Daoy (cell line): ENCODE results near the gene TIMM50. TPM values are rescaled to one million over a fixed set of nuclear protein-coding genes. Genes with fewer than 3 reads are reported as not detected.

ENCODE experiments used
- DNase-seq: peaks from one replicate; pipeline ENCODE4 v3.0.0-alpha.2; 2015; ENCODE audit warnings: low read depth
- total RNA-seq: library from RNA; depleted of rRNA; stranded (reverse); fragments of >200 nt; shearing (Covaris generic); gene quantifications from 2 replicates; pipeline ENCODE4 v1.2.3, GENCODE V29; 2014

Gene TIMM50
- total RNA-seq, 1 experiment from 2014 or later, result 116 TPM

- DNase-seq, result no peak
These were observed 19.9 kb downstream of the TIMM50 start for GRCh38 chr19:39500543-39500942.

DNA sequence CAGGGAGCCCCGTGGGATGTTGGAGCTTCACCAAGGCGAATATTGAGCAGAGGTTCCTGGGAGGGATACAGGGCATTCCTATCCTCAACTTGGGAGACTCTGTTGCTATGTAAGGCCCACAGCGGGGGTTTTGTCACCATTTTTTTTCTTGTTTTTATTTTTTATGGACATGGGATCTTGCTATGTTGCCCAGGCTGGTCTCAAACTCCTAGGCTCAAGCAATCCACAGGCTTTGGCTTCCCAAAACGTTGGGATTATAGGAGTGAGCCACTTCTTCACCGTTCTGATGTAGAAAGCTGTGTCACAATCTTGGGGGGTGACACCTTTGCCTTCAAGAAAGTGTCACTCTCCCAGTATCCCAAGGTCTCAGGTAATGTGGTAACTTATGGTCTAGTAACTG, 20.7 kb downstream of the TIMM50 start:
- no peak for DNase-seq

GRCh38 chr19:39502640-39503417, 22.2 kb downstream of the TIMM50 start:
- DNase-seq, result peak; percentile 86

- DNase-seq, result no peak
These were observed 25.9 kb downstream of the TIMM50 start for GRCh38 chr19:39506598-39506943.

- DNase-seq, result peak; percentile 91
These were observed 26.5 kb downstream of the TIMM50 start for GRCh38 chr19:39506944-39507714.

DNA sequence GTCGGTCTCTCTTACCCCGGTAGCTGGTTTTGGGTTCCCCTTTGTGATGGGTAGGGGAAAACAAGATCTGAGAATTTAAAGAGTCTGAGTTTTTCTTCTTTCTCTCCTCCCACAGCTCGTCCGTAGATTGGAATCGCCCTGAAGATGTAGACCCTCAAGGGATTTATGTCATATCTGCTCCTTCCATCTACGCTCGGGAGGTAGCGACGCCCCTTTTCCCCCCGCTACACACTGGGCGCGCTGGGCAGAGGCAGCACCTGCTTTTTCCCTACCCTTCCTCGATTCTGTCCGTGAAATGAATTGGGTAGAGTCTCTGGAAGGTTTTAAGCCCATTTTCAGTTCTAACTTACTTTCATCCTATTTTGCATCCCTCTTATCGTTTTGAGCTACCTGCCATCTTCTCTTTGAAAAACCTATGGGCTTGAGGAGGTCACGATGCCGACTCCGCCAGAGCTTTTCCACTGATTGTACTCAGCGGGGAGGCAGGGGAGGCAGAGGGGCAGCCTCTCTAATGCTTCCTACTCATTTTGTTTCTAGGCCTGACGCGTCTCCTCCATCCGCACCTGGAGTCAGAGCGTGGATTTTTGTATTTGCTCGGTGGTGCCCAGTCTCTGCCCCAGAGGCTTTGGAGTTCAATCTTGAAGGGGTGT, 27.2 kb downstream of the TIMM50 start:
- DNase-seq, result no peak

- no peak for DNase-seq
These were observed 28.0 kb downstream of the TIMM50 start for GRCh38 chr19:39508629-39509028.

DNA sequence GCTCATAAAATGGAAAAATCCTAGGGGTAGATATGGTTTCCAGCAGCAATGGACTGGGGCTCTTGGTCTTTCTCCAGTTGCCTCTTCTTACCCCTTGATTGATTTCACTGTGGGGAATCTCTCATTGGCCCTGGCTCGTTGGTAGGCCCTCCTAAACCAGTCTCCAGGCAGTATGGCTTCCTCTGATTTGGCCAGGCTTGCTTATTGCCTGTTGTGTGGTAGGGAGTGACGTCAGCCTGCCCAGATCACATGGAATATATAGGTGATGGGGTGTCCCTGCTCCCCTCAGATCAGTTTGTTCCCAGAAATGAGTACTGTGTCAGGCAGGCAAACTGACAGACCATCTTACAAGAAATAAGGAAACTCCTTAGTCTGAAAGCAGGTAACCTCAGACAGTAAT, 28.6 kb downstream of the TIMM50 start:
- DNase-seq, result no peak

- no peak for DNase-seq
These were observed 32.4 kb downstream of the TIMM50 start for GRCh38 chr19:39512988-39513387.

DNA sequence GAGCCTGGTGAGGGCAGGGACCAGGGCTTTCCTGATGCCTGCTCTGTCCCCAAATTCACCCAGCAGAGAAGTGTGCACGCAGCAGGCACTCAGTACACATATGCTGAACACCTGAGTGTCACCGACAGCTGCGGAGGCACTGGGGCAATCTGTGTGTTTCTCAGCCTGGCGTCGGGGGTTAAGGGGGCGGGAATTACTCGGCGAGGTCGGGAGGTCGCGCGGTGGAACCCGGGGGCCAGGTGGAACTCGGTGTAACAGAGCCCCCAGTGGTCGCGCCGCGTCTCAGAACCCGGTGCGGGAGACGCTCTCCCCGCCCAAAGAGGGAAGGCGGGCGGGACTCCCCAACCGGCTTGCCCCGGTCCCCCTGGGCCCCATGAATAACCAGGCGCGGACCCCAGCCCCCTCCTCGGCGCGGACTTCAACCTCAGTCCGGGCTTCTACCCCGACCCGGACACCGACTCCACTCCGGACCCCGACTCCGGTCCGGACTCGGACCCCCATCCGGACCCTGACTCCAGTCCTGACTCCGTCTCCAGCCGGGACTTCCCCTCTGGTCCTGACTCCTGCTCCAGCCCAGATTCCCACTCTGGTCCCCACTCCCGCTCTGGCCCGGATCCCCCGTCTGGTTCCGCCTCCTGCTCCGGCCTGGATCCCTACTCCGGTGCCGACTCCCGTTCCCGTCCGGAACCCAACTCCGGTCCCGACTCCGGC, 34.4 kb downstream of the TIMM50 start, which contains the start of gene SELENOV:
Gene SELENOV, plus strand, starts transcription at position 300 of the 711 bp plus-strand sequence. Its CDS starts 74 bp downstream, at position 374.
- peak; percentile 61 for DNase-seq

DNA sequence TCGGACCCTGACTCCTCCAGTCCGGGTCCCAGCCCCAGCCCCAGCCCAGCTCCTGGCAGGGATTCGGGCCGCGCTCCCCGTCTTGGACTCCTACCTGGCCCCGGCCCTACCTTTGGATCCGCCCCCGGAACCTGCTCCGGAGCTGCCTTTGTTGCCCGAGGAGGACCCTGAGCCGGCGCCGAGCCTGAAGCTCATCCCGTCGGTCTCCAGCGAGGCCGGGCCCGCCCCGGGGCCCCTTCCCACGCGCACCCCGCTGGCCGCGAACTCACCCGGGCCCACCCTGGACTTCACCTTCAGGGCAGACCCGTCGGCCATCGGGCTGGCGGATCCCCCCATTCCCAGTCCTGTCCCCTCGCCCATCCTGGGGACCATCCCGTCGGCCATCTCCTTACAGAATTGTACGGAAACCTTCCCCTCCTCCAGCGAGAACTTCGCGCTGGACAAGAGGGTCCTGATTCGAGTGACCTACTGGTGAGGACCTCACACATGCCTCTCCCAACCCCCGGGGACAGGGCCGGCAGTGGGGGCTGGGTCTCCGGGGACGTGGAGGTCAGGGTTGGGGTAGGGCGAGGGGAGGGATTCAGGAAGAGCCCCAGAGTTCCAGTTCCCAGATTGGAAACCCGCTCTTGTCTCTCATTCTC, 35.0 kb downstream of the TIMM50 start:
- no peak for DNase-seq

GRCh38 chr19:39516270-39516669, 35.6 kb downstream of the TIMM50 start:
- DNase-seq, result no peak

- DNase-seq, result no peak
These were observed 36.8 kb downstream of the TIMM50 start for GRCh38 chr19:39517432-39517831.

DNA sequence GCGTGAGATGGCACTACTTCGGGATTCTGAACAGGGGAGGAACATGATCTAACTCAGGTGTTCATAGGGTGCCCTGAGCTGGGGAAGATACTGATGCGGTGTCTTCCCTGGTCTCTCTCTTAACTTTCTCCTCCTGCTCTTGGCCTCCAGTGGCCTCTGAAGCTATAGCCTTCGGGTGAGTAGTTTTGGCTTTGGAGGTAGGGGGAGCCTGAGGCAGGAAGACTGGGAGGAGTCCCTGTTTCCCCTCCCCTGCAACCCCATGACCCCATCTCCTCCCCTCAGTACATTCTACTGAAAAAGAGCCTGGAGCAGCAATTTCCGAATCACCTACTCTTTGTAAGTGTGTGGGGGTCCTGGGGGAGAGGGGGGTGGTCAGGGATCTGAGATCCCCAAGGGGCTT, 37.8 kb downstream of the TIMM50 start:
- DNase-seq, result no peak

DNA sequence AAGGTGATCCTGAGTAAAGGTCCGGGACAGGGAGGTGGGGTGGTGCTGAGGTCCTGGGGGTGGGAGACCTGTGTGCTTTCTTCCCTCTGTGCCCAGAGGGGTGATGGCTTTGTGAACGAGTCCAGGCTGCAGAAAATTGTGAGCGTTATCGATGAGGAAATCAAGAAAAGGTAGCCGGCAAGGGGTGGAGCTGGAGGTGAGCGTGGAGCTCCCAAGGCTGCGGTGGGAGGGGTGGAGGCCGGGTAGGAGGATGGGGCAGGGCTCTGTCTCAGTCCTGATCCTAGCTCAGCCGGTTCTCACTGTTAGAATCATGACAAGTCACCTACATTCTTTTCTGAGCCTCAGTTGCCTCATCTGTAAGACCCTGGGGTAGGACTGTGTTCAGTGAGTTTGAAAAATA, 38.3 kb downstream of the TIMM50 start:
- no peak for DNase-seq

GRCh38 chr19:39520541-39521484, 40.2 kb downstream of the TIMM50 start:
- DNase-seq, result no peak

- no peak for DNase-seq
These were observed 43.9 kb downstream of the TIMM50 start for GRCh38 chr19:39524495-39524894.

- DNase-seq, result no peak
These were observed 44.6 kb downstream of the TIMM50 start for GRCh38 chr19:39525205-39525604.

GRCh38 chr19:39531834-39532232, 51.2 kb downstream of the TIMM50 start:
- DNase-seq, result no peak
